ENCODE data around the gene OXNAD1.

The OXNAD1 gene

GRCh38 chr3:16248556-16248955 is 16.5 kb upstream of the OXNAD1 start:
- DNase-seq, result no peak

GRCh38 chr3:16249336-16249735 is 15.7 kb upstream of the OXNAD1 start:
- DNase-seq, result peak; percentile 64

GRCh38 chr3:16249886-16250285 is 15.1 kb upstream of the OXNAD1 start:
- no peak for DNase-seq

- DNase-seq, result no peak
These were observed 13.5 kb upstream of the OXNAD1 start for GRCh38 chr3:16251316-16252085.

GRCh38 chr3:16252243-16252978 is 12.6 kb upstream of the OXNAD1 start:
- DNase-seq, result no peak

- DNase-seq, result no peak
These were observed 12.0 kb upstream of the OXNAD1 start for GRCh38 chr3:16252988-16253387.

- DNase-seq, result peak; percentile 22
These were observed 11.4 kb upstream of the OXNAD1 start for GRCh38 chr3:16253601-16254000.

GRCh38 chr3:16254916-16255315 is 10.1 kb upstream of the OXNAD1 start:
- DNase-seq, result no peak

GRCh38 chr3:16255326-16255725 is 9.7 kb upstream of the OXNAD1 start:
- DNase-seq, result no peak

- no peak for DNase-seq
These were observed 9.3 kb upstream of the OXNAD1 start for GRCh38 chr3:16255726-16256125.

- no peak for DNase-seq
These were observed 7.7 kb upstream of the OXNAD1 start for GRCh38 chr3:16257309-16257708.

GRCh38 chr3:16258177-16258576 is 6.8 kb upstream of the OXNAD1 start:
- no peak for DNase-seq

GRCh38 chr3:16258866-16259265 is 6.1 kb upstream of the OXNAD1 start:
- DNase-seq, result no peak

GRCh38 chr3:16260046-16260445 is 5.0 kb upstream of the OXNAD1 start:
- DNase-seq, result no peak

GRCh38 chr3:16262174-16262573 is 2.8 kb upstream of the OXNAD1 start:
- DNase-seq, result no peak

GRCh38 chr3:16264174-16264707 is 771 bp upstream of the OXNAD1 start:
- no peak for DNase-seq

GRCh38 chr3:16265455-16265786 is 409 bp downstream of the OXNAD1 start:
- DNase-seq, result no peak

GRCh38 chr3:16266714-16267113 is 1.7 kb downstream of the OXNAD1 start:
- no peak for DNase-seq

- DNase-seq, result no peak
These were observed 5.8 kb downstream of the OXNAD1 start for GRCh38 chr3:16270855-16271254.

- no peak for DNase-seq
These were observed 7.6 kb downstream of the OXNAD1 start for GRCh38 chr3:16272588-16272987.

GRCh38 chr3:16273867-16274266 is 8.9 kb downstream of the OXNAD1 start:
- DNase-seq, result no peak

GRCh38 chr3:16277471-16277870 is 12.5 kb downstream of the OXNAD1 start:
- no peak for DNase-seq

- no peak for DNase-seq
These were observed 14.2 kb downstream of the OXNAD1 start for GRCh38 chr3:16279010-16279801.

- no peak for DNase-seq
These were observed 15.7 kb downstream of the OXNAD1 start for GRCh38 chr3:16280671-16281070.
